ENCODE results near the gene ARID5A.

The ARID5A gene

DNA sequence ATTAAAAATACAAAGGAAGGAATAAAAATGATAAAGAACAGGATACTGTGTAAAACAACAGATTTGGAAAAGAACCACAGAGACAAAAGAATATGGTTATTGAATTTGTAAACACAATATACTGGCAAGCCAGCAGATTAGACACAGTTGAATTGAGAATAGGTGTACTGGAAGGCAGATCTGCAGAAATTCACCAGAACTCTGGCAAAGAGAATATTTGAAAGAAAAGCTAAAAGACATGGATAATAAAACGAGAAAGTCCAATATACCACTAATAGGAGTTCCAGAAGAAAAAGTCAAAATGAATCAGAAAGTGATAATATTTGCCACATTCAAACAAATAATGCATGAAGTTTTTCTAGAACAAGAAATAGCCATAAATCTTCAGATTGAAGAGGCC lies 19.5 kb upstream of the ARID5A start:
- no peak overlapping the region for H3K4me3 ChIP-seq (ENCODE audit: low read depth, low read length)
- TF ChIP-seq, protein P1, sequence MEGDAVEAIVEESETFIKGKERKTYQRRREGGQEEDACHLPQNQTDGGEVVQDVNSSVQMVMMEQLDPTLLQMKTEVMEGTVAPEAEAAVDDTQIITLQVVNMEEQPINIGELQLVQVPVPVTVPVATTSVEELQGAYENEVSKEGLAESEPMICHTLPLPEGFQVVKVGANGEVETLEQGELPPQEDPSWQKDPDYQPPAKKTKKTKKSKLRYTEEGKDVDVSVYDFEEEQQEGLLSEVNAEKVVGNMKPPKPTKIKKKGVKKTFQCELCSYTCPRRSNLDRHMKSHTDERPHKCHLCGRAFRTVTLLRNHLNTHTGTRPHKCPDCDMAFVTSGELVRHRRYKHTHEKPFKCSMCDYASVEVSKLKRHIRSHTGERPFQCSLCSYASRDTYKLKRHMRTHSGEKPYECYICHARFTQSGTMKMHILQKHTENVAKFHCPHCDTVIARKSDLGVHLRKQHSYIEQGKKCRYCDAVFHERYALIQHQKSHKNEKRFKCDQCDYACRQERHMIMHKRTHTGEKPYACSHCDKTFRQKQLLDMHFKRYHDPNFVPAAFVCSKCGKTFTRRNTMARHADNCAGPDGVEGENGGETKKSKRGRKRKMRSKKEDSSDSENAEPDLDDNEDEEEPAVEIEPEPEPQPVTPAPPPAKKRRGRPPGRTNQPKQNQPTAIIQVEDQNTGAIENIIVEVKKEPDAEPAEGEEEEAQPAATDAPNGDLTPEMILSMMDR (IDR thresholded peaks at IDR 0.05; ENCODE audit: low read depth, low read length) = no peak

DNA sequence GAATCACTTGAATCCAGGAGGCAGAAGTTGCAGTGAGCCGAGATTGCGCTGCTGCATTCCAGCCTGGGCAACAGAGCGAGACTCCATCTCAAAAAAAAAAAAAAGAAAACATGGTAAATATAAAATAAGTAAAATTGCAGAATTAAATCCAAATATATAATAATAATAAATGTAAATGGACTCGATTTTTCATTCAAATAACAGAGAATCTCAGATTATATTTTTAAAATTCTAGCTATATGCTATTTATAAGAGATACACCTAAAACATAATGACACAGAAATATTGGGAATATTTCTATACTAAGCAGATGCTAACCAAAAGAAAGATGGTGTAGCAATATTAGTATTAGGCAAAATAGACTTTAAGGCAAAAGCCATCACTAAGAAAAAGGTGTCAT lies 16.3 kb upstream of the ARID5A start:
- H3K4me3 ChIP-seq (ENCODE audit: low read depth, low read length) = no peak overlapping the region
- TF ChIP-seq, protein P1 (IDR thresholded peaks at IDR 0.05; ENCODE audit: low read depth, low read length) = no peak

DNA sequence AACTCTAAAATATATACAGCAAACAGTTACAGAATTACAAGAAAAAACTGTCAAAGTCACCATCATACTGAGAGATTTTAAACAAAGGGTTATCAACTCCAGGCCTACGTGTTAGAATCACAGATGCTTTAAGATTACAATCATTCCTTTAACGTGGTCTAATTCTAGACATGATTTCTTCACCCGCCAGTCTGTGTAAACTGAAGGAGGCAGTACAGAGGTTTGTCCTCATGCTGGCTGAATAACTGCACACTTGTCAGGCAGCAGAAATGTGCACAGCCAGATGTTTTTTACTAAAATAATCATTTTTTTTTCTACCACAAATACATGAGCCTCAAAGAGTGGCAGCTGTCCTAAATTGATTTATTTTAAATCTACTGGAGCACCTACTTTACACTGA lies 15.9 kb upstream of the ARID5A start:
- H3K4me3 ChIP-seq (ENCODE audit: low read depth, low read length) = no peak overlapping the region
- TF ChIP-seq, protein P1 (IDR thresholded peaks at IDR 0.05; ENCODE audit: low read depth, low read length) = no peak

DNA sequence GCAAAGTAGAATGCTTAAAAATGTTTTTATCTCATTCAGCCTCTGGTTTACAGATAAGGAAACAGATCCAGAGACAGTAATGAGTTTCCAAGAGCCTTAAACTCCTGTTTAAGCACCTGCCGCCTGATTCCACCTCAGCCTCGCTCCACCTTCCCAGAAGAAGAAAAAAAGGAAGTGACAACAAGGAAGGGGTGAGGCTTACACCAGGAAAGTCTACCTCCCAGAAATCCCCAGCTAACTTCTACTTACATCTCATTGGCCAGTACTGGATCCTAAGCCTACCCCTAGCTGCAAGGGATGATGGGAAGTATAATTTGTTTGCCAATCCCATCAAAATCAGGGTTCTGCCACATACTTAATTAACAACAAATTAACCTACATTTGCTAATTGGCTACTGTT lies 15.3 kb upstream of the ARID5A start:
- TF ChIP-seq, protein P1 (IDR thresholded peaks at IDR 0.05; ENCODE audit: low read depth, low read length) = no peak
- no peak overlapping the region for H3K4me3 ChIP-seq (ENCODE audit: low read depth, low read length)

DNA sequence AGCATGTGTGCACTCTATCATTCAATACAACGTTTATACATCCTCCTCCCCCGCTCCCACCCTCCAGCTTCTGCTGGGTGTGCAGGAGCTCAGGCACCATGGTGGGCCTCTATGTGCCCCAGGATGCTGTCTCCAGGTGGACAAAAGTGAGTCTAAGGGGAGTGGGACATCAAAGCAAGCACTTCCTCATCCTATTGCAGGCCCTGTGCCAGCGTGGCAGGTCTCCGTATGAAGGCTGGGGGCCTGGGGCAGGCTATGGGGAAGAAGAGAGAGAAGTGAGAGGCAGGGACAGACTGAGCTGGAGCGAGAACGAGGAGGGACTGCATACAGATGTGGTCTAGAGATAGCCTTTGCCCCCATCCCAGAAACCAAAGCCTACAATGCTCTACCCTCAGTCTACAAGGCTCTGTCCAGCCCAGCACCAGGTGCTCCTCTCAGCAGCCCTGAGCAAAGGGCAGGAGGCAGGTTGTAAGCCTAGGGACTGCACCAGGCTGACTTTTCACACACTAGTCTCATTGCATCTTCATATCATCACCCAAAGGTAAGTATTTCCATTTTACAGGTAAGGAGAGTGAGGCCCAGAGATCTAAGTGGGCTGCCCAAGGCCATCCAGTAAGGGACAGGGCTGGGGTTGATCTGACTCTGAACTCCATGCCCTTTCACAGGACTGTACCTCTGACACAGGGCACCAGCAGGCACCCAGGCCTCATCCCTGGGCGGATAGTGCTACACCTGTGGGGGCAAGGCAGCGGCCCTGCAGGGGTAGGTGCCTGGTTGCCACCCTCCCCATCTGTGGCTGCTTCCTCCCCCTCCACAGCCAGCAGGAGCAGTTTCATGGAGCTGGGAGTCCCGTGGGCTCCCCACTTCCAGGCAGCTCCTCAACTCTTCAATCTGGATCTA lies 14.0 kb upstream of the ARID5A start:
- TF ChIP-seq, protein P1 (IDR thresholded peaks at IDR 0.05; ENCODE audit: low read depth, low read length) = no peak
- no peak overlapping the region for H3K4me3 ChIP-seq (ENCODE audit: low read depth, low read length)

DNA sequence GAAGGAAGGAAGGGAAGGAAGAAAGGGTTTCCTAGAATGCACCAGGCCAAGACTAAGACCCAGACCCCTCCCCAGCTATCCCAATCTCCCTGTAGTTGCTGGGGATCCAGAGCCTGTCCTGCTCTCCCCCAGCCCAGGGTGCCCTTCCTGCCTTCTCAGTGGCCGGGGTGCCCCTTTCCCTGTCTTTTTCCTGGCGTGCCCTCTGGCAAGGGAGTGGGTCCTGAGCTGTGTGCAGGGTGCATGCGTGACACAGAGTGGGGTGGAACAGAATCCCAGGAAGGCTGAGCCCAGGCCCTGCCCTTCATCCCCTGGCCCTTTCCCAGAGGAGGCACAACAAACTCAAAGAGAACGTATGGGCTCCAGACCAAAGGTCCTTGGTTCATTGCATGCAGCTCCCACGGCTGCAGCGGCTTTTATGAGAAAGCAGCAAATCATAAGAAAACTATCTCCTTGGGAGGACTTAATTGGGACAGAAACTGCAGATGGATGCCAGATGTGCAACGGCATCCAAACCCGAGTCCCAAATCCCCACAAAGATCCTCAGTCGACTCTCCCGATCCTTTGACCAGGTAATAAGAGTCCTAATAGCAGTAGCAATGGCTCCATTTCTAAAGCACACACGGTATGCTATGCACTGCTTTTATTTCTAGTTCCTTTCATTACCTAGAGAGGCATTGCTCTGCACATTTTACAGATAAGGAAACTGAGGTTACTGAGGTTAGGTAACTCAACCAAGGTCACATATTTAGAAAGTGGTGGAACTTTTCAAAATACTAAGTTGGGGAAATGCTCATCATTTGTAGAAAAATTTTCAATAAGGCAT lies 12.7 kb upstream of the ARID5A start:
- TF ChIP-seq, protein P1 (IDR thresholded peaks at IDR 0.05; ENCODE audit: low read depth, low read length) = no peak
- no peak overlapping the region for H3K4me3 ChIP-seq (ENCODE audit: low read depth, low read length)
